ENCODE data around the gene MAPRE2. TPM values are rescaled to one million over a fixed set of nuclear protein-coding genes. Genes with fewer than 3 reads are reported as not detected.

The MAPRE2 gene
- total RNA-seq, 2 donors from 2014 or later: 25.5 to 32.2 TPM

DNA sequence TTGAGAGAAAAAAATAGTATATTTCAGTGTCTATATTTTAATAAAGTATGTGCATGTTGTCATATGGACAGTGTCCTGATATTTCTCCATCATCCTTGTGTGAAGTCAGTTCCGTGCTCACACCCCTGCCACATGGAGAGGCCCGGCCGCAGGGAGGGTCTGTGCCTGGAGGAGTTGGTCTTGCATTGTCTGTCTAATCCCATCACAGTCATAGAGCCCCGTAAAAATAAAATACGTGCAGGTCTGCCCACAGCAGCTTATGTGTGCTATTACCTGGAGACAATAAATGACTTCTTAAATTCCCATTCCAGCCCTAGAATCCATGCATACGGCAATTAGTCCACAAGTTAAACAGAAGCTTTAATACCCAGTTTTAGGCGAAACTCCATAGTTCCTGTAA is 20.1 kb downstream of the MAPRE2 start:
- Histone ChIP-seq H3K4me1 (no peaks in the 10 kb centered on the region), H3K9me3 (no peaks in the 10 kb centered on the region), H3K4me3 (no peak overlapping the region), H3K27me3 (no peaks in the 10 kb centered on the region), H3K27ac (no peak overlapping the region), H3K9ac (ENCODE audit: low read depth in 2 of 2, low read length in 2 of 2) (no peak overlapping the region), H3K36me3 (no peaks in the 10 kb centered on the region)
- DNase-seq: no peak
- intact Hi-C loops (cut with DNase I): loop anchor here (5.0 kb wide), 1 partner anchor 56 kb away; no protein-coding TSS in a partner anchor
- TF ChIP-seq, protein P1, sequence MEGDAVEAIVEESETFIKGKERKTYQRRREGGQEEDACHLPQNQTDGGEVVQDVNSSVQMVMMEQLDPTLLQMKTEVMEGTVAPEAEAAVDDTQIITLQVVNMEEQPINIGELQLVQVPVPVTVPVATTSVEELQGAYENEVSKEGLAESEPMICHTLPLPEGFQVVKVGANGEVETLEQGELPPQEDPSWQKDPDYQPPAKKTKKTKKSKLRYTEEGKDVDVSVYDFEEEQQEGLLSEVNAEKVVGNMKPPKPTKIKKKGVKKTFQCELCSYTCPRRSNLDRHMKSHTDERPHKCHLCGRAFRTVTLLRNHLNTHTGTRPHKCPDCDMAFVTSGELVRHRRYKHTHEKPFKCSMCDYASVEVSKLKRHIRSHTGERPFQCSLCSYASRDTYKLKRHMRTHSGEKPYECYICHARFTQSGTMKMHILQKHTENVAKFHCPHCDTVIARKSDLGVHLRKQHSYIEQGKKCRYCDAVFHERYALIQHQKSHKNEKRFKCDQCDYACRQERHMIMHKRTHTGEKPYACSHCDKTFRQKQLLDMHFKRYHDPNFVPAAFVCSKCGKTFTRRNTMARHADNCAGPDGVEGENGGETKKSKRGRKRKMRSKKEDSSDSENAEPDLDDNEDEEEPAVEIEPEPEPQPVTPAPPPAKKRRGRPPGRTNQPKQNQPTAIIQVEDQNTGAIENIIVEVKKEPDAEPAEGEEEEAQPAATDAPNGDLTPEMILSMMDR (IDR thresholded peaks at IDR 0.05): no peak

DNA sequence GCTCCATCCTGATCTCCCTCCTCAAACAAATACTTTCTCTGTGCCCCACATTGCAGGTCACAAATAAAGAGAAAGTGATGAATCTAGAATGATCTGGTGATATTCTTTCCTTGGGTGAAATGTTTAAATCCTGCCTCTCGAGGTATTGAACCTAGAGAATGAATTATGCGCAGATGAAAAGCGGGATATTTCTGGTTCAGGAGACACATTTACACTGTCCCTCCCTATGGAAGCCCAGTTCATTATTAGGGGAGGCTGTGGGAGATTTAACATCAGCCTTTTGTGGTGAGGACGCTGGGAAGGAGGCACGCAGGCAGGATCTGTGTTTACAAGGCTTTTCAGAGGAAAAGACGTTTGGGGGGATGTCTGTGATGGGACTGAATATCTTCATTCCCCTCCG is 20.6 kb downstream of the MAPRE2 start:
- H3K27ac ChIP-seq: no peak overlapping the region
- no peak overlapping the region for H3K9ac ChIP-seq (ENCODE audit: low read depth in 2 of 2, low read length in 2 of 2)
- intact Hi-C loops (cut with DNase I): loop anchor here (5.0 kb wide), 1 partner anchor 55 kb away; no protein-coding TSS in a partner anchor
- no peaks in the 10 kb centered on the region for H3K27me3 ChIP-seq
- DNase-seq: no peak
- no peaks in the 10 kb centered on the region for H3K4me1 ChIP-seq
- H3K36me3 ChIP-seq: no peaks in the 10 kb centered on the region
- no peaks in the 10 kb centered on the region for H3K9me3 ChIP-seq
- no peak overlapping the region for H3K4me3 ChIP-seq
- TF ChIP-seq, protein P1 (IDR thresholded peaks at IDR 0.05): no peak

DNA sequence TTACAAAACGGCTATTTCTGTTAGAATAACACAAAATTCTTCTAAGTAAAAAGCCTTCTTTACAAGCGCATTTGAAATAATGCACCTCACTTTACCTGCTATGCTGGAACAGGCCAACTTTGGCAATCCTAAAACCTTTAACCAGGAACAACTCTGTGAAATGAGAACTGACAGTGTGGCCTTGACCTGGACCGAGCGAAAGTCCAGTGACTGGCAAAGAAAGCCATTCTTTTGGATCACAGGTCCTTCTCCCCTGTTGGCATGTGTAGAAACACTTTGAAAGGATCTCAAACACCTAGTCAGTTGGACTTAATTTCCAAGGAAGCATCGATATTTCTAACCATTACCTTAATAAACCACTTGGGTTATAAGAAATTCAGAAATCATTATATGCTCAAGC is 21.2 kb downstream of the MAPRE2 start:
- no peaks in the 10 kb centered on the region for H3K4me1 ChIP-seq
- no peaks in the 10 kb centered on the region for H3K36me3 ChIP-seq
- no peak for DNase-seq
- TF ChIP-seq, protein P1 (IDR thresholded peaks at IDR 0.05): no peak
- H3K27ac ChIP-seq: no peak overlapping the region
- H3K27me3 ChIP-seq: no peaks in the 10 kb centered on the region
- H3K4me3 ChIP-seq: no peak overlapping the region
- intact Hi-C loops (cut with DNase I): loop anchor here (5.0 kb wide), 1 partner anchor 55 kb away; no protein-coding TSS in a partner anchor
- H3K9me3 ChIP-seq: no peaks in the 10 kb centered on the region
- no peak overlapping the region for H3K9ac ChIP-seq (ENCODE audit: low read depth in 2 of 2, low read length in 2 of 2)

DNA sequence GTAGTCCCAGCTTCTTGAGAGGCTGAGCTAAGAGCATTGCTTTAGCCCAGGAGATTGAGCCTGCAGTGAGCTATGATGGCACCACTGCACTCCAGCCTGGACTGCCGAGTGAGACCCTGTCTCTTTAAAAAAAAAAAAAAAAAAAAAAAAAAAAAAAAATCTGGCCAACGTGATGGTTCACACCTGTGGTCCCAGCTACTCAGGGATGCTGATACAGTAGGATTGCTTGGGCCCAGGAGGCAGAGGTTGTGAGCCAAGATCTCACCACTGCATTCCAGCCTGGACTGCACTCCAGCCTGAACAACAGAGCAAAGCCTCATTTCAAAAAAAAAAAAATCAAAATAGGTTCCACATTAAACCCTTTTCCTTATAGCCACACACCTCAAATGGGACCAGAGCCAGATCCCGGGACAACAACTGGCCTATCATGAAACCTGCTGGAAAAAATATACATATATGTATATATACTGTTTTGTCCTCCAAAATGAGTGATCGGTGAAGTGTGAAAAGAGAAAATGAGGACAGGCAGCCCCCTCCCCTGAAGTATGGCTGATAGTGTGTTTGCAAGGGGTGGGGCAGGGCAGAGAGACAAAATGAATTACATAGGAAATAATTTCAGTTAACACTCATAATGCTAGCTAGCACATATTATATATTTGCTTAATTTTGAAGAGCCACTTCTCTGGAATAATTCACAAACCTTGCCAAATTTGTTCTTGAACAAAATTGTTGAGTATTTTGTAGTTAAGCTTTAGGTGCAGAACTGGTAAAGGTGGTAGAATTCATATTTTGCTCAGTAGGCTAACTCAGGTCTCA is 22.9 kb downstream of the MAPRE2 start:
- H3K4me3 ChIP-seq: no peak overlapping the region
- no peaks in the 10 kb centered on the region for H3K36me3 ChIP-seq
- no peaks in the 10 kb centered on the region for H3K9me3 ChIP-seq
- H3K27me3 ChIP-seq: no peaks in the 10 kb centered on the region
- H3K4me1 ChIP-seq: no peaks in the 10 kb centered on the region
- no peak overlapping the region for H3K27ac ChIP-seq
- TF ChIP-seq, protein P1 (IDR thresholded peaks at IDR 0.05): no peak
- no peak overlapping the region for H3K9ac ChIP-seq (ENCODE audit: low read depth in 2 of 2, low read length in 2 of 2)
- intact Hi-C loops (cut with DNase I): loop anchor here (5.0 kb wide), 1 partner anchor 53 kb away; no protein-coding TSS in a partner anchor
- DNase-seq: no peak

DNA sequence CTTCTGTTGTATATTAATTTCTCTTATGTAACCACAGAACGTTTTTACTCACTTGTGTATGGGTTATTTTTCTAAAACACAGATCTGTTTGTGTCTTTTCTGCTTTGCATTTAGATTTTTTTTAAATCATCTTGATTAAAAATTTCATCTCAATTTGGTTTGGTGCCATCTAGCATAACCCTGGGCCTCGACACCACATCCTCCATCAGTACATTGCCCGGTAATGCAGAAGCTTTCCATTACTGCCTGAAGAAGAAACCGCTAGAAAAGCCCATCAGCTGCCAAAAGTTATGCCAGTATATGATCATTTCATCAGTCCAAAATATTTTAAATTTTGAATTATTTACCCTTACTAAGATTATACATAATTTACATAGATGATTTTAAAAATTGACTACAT is 26.2 kb downstream of the MAPRE2 start:
- Histone ChIP-seq H3K9me3 (no peaks in the 10 kb centered on the region), H3K4me1 (no peaks in the 10 kb centered on the region), H3K4me3 (no peak overlapping the region), H3K36me3 (no peaks in the 10 kb centered on the region), H3K9ac (ENCODE audit: low read depth in 2 of 2, low read length in 2 of 2) (no peak overlapping the region), H3K27me3 (no peaks in the 10 kb centered on the region), H3K27ac (no peak overlapping the region)
- no peak for DNase-seq
- TF ChIP-seq, protein P1 (IDR thresholded peaks at IDR 0.05): no peak
- intact Hi-C loops (cut with DNase I): no loop called here
